AG09319 (cell line): ENCODE results near the gene IRS2.
A peak's percentile ranks its signal among the peaks of the same experiment; 100 is the strongest.
"Not testable (repeated sequence)": the region's sequence is repeated elsewhere in the genome, so short reads cannot be mapped to it uniquely, and the experiment has no call there.

Experiments
- DNase-seq: peaks from one replicate; pipeline ENCODE4 v3.0.0-alpha.2; 2010; ENCODE audit warnings: low read depth; ENCODE audit errors: extremely low read depth
- TF ChIP-seq, protein P1 (sequence below): IDR thresholded peaks from 2 replicates; pipeline ENCODE4 v1.5.1; 2011; ENCODE audit warnings: low read depth, mild to moderate bottlenecking, inconsistent platforms, low read length, moderate library complexity

IRS2 gene, protein sequence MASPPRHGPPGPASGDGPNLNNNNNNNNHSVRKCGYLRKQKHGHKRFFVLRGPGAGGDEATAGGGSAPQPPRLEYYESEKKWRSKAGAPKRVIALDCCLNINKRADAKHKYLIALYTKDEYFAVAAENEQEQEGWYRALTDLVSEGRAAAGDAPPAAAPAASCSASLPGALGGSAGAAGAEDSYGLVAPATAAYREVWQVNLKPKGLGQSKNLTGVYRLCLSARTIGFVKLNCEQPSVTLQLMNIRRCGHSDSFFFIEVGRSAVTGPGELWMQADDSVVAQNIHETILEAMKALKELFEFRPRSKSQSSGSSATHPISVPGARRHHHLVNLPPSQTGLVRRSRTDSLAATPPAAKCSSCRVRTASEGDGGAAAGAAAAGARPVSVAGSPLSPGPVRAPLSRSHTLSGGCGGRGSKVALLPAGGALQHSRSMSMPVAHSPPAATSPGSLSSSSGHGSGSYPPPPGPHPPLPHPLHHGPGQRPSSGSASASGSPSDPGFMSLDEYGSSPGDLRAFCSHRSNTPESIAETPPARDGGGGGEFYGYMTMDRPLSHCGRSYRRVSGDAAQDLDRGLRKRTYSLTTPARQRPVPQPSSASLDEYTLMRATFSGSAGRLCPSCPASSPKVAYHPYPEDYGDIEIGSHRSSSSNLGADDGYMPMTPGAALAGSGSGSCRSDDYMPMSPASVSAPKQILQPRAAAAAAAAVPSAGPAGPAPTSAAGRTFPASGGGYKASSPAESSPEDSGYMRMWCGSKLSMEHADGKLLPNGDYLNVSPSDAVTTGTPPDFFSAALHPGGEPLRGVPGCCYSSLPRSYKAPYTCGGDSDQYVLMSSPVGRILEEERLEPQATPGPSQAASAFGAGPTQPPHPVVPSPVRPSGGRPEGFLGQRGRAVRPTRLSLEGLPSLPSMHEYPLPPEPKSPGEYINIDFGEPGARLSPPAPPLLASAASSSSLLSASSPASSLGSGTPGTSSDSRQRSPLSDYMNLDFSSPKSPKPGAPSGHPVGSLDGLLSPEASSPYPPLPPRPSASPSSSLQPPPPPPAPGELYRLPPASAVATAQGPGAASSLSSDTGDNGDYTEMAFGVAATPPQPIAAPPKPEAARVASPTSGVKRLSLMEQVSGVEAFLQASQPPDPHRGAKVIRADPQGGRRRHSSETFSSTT (N-terminal part only)

DNA sequence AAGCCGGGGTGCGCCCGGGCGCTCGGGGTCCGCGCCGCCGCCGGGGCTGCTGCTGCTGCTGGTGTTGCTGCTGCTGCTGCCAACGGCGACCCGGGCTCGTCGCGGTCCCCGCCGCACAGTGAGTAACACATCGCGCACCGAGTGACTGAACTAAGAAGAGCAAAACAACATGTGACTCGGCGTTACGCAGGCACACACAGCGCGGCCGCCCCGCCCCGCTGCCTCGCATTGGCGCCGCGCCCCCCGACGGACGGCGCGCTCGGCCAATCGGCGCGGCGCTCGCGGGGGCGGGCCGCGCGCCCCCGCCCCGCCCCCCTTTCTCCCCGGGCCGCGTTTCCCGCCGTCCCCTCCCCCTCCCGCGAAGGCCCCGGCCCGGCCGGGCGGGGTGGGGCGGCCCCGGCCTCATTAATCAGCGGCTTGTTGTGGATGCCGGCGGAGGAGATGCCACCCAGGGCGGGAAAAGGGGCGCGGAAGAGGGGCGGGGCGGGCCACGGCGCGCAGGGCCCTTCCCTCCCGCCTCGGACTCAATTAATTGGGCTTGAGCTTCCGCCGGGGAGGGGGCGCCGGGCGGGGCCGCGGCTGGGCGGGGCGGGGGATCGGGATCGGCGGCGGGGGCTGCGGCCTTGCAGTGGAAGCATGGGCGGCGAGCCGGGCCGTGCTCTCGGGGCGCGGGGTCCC is at the start of gene IRS2:
Gene IRS2 (minus strand): TSS at position 127 of the 678 bp plus-strand sequence. CDS start 530 bp downstream, outside the sequence.
- peak; percentile 84 for DNase-seq
- TF ChIP-seq, protein P1, sequence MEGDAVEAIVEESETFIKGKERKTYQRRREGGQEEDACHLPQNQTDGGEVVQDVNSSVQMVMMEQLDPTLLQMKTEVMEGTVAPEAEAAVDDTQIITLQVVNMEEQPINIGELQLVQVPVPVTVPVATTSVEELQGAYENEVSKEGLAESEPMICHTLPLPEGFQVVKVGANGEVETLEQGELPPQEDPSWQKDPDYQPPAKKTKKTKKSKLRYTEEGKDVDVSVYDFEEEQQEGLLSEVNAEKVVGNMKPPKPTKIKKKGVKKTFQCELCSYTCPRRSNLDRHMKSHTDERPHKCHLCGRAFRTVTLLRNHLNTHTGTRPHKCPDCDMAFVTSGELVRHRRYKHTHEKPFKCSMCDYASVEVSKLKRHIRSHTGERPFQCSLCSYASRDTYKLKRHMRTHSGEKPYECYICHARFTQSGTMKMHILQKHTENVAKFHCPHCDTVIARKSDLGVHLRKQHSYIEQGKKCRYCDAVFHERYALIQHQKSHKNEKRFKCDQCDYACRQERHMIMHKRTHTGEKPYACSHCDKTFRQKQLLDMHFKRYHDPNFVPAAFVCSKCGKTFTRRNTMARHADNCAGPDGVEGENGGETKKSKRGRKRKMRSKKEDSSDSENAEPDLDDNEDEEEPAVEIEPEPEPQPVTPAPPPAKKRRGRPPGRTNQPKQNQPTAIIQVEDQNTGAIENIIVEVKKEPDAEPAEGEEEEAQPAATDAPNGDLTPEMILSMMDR = no peak

DNA sequence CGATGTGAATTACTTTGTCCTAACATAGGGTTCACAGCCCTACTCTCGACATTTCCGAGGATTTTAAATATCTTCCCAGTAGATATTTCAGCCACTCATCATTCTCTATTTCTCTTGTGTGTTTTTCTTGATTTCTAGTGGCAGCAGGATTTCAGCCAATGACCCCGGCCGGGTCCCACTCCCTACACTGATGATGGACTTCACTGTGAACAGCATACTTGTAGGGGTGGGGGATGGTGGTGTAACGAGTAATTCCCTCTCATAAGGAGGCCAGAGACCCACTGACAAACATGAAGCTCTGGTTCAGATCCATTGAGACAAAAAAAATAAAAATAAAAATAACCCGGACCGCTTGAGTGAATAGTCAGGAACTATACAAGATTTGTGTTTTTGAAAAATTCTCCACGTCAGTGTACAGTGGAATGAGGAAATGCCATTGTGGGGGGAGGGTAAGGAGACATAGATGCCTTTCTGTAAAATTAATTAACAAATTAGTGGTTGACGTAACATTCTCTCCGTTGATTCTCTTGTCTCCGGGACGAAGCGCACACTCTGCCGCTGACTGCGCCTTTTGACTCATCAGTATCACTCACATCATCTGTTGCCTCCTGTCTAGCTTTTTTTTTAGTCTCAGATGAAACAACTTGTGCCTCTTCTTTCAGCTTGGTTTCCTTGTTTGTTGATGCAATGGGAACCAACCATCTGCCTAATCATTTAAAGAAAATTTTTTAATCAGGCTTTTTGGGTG is 48.8 kb upstream of the IRS2 start:
- TF ChIP-seq, protein P1 = no peak
- DNase-seq = no peak

DNA sequence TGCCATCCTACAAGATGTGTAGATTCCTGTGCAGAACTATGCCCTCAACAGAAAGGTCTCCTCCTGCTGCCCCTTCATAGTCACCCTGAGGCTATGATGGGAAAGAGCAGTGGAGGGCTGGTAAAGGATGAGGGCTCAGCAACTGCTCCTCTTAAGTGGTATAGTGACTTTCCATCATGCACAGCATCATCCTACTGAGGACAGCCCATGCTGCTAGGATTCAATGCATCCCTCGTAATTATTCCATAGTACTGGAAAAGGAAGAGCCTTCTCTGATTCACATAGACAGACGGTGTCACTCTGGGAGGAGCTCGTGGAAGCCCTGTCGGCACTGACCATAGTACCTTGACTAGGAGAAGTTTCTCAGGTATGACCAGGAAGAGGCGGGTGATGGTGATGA is 47.6 kb upstream of the IRS2 start:
- TF ChIP-seq, protein P1 = no peak
- DNase-seq = no peak

DNA sequence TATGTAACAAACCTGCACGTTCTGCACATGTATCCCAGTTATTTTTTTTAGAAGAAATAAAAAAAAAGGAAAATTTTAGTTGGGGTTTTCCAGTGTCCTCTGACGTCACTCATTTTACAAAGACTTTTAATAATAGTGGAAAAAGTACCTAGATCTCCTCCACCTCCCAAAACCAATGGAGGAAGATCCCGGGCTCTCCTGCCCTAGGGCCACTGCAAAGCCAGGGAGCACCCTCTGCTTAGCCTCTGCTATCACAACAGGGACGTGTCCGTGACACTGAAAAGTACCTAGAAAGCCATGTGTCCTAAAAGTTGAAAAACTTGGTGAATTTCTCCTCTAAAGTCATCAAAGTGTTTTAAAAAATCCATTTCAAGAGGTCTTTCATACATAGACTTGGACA is 46.7 kb upstream of the IRS2 start:
- TF ChIP-seq, protein P1 = no peak

DNA sequence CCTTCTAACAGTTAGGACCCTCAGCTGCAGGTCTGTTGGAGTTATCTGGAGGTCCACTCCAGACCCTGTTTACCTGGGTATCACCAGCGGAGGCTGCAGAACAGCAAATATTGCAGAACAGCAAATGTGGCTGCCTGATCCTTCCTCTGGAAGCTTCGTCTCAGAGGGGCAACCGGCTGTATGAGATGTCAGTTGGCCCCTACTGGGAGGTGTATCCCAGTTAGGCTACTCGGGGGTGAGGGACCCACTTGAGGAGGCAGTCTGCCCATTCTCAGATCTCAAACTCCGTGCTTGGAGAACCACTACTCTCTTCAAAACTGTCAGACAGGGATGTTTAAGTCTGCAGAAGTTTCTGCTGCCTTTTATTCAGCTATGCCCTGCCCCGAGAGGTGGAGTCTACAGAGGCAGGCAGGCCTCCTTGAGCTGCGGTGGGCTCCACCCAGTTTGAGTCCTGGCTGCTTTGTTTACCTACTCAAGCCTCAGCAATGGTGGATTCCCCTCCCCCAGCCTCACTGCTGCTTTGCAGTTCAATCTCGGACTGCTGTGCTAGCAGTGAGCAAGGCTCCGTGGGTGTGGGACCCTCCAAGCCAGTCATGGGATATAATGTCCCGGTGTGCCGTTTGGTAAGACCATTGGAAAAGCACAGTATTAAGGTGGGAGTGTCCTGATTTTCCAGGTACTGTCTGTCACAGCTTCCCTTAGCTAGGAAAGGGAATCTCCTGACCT is 42.4 kb upstream of the IRS2 start:
- DNase-seq = not testable (repeated sequence)

More for the DNA sequence above, 46.7 kb upstream of the IRS2 start:
- no peak for DNase-seq

DNA sequence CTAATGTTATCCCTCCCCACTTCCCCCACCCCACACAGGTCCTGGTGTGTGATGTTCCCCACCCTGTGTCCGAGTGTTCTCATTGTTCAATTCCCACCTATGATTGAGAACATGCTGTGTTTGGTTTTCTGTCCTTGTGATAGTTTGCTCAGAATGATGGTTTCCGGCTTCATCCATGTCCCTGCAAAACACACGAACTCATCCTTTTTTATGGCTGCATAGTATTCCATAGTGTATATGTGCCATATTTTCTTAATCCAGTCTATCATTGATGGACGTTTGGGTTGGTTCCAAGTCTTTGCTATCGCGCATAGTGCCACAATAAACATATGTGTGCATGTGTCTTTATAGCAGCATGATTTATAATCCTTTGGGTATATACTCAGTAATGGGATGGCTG is 36.8 kb upstream of the IRS2 start:
- not testable (repeated sequence) for DNase-seq

DNA sequence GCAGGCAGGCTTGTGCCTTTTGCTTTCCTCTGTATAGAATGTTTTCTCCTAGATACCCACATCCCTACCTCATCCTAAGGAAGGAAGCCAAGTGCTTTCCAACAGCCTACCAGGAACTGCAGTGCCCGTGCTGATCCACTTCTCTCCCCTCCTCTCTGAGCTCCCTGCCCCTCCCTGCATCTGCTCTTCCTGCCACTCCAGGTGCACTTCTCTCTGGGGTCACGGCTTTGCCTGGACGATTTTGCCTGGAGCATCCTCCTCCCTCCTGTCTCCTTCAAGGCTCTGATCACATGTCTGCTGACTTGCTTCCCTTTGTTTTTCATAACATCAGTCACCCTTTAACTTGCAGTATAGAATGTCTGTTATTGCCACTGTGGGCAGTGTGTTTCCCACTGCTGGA is 34.7 kb upstream of the IRS2 start:
- TF ChIP-seq, protein P1 = no peak
- DNase-seq = no peak
